ENCODE measurements around the gene RBM7. TPM values are rescaled to one million over a fixed set of nuclear protein-coding genes. Genes with fewer than 3 reads are reported as not detected.
A peak's percentile ranks its signal among the peaks of the same experiment; 100 is the strongest.

RBM7 gene
- total RNA-seq, 2 experiments from 2014 or later: 21.3 to 26.3 TPM

DNA sequence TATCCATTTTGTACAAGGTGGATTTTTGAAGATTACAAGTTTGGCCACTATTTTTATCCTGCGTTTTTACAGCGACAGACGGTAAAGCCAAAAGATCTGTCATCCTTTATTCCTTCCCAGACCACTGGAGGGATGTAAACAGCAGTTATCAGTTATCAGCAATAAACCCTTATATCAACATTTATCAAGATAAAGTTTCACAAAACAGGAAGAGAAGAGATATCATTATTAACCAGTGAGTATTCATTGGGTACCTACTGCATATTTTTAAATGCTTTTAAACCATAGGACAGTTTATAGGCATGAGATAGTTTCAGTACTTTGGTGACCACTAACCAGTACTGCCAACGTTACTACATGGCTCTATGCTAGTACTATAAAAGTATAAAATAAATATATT lies 32.9 kb downstream of the RBM7 start:
- H3K9me3 ChIP-seq (ENCODE audit: low read length): no peaks in the 10 kb centered on the region
- intact Hi-C loops (cut with micrococcal nuclease; ENCODE audit: unreplicated experiment): no loop called here
- H3K36me3 ChIP-seq (ENCODE audit: insufficient read depth, low read length): no peaks in the 10 kb centered on the region
- H2AFZ ChIP-seq (ENCODE audit: low read length): no peak overlapping the region
- CTCF ChIA-PET (ENCODE audit: unreplicated experiment): no interaction called here
- peaks cover under 1% of the 10 kb centered on the region for H3K4me1 ChIP-seq (ENCODE audit: insufficient read depth, low read length, poor library complexity, severe bottlenecking)
- H3K4me3 ChIP-seq (ENCODE audit: low read depth, low read length, poor library complexity, severe bottlenecking): no peak overlapping the region
- no TSS peak for BruUV-seq (replicated peaks)
- no peak overlapping the region for H3K4me2 ChIP-seq (ENCODE audit: low read length)
- DNase-seq (ENCODE audit: low spot score): no peak
- POLR2A ChIA-PET: no interaction called here
- no peaks in the 10 kb centered on the region for H4K20me1 ChIP-seq (ENCODE audit: insufficient read depth, low read length)
- TF ChIP-seq, protein P1, sequence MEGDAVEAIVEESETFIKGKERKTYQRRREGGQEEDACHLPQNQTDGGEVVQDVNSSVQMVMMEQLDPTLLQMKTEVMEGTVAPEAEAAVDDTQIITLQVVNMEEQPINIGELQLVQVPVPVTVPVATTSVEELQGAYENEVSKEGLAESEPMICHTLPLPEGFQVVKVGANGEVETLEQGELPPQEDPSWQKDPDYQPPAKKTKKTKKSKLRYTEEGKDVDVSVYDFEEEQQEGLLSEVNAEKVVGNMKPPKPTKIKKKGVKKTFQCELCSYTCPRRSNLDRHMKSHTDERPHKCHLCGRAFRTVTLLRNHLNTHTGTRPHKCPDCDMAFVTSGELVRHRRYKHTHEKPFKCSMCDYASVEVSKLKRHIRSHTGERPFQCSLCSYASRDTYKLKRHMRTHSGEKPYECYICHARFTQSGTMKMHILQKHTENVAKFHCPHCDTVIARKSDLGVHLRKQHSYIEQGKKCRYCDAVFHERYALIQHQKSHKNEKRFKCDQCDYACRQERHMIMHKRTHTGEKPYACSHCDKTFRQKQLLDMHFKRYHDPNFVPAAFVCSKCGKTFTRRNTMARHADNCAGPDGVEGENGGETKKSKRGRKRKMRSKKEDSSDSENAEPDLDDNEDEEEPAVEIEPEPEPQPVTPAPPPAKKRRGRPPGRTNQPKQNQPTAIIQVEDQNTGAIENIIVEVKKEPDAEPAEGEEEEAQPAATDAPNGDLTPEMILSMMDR (conservative IDR thresholded peaks at IDR 0.05; ENCODE audit: low read length): no peak
- no peak for TF ChIP-seq EZH2phosphoT487 (IDR thresholded peaks at IDR 0.05; ENCODE audit: borderline replicate concordance, low read depth, low read length)
- H3K27ac ChIP-seq (ENCODE audit: low read depth, low read length, poor library complexity, severe bottlenecking): no peak overlapping the region
- 0 out of 2 replicates have a peak, but pooled peaks cover 3% of the 10 kb centered on the region for H3K9me2 ChIP-seq (ENCODE audit: insufficient read depth, low read length)
- no peaks in the 10 kb centered on the region for H3K79me2 ChIP-seq (ENCODE audit: insufficient read depth, low read depth, low read length)

DNA sequence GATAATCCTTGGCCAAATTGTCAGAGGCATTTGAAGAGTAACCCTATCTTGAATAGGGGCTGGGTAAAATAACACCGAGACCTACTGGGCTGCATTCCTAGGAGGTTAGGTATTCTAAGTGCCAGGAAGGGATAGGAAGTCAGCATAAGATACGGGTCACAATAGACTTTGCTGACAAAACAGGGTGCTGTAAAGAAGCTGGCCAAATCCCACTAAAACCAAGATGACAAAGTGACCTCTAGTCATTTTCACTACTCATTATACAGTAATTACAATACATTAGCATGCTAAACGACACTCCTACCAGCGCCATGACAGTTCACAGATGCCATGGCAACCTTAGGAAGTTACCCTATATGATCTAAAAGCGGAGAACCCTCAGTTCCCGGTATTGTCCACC lies 37.8 kb downstream of the RBM7 start:
- ChIA-PET CTCF (ENCODE audit: unreplicated experiment) (no interaction called here), POLR2A (interaction anchor here (0.6 to 1.3 kb wide), 2 partner anchors 44 to 48 kb away, joined by 4 read pairs; no protein-coding TSS in a partner anchor)
- TF ChIP-seq, protein P1 (conservative IDR thresholded peaks at IDR 0.05; ENCODE audit: low read length): no peak
- intact Hi-C loops (cut with micrococcal nuclease; ENCODE audit: unreplicated experiment): no loop called here
- no peak for DNase-seq (ENCODE audit: low spot score)
- Histone ChIP-seq H3K9me2 (ENCODE audit: insufficient read depth, low read length) (0 out of 2 replicates have a peak, but pooled peaks cover 3% of the 10 kb centered on the region), H3K36me3 (ENCODE audit: insufficient read depth, low read length) (no peaks in the 10 kb centered on the region), H3K79me2 (ENCODE audit: insufficient read depth, low read depth, low read length) (peaks cover 16% of the 10 kb centered on the region; the same call in 1 of the 2 replicates), H3K4me1 (ENCODE audit: insufficient read depth, low read length, poor library complexity, severe bottlenecking) (peaks cover 21% of the 10 kb centered on the region), H3K4me3 (ENCODE audit: low read depth, low read length, poor library complexity, severe bottlenecking) (no peak overlapping the region), H2AFZ (ENCODE audit: low read length) (peak overlapping the region; percentile 96; the same call in 1 of the 2 replicates), H3K9me3 (ENCODE audit: low read length) (no peaks in the 10 kb centered on the region), H3K4me2 (ENCODE audit: low read length) (peak overlapping the region; percentile 62; the same call in 1 of the 2 replicates), H3K27ac (ENCODE audit: low read depth, low read length, poor library complexity, severe bottlenecking) (no peak overlapping the region), H4K20me1 (ENCODE audit: insufficient read depth, low read length) (no peaks in the 10 kb centered on the region)
- BruUV-seq (replicated peaks): no TSS peak

DNA sequence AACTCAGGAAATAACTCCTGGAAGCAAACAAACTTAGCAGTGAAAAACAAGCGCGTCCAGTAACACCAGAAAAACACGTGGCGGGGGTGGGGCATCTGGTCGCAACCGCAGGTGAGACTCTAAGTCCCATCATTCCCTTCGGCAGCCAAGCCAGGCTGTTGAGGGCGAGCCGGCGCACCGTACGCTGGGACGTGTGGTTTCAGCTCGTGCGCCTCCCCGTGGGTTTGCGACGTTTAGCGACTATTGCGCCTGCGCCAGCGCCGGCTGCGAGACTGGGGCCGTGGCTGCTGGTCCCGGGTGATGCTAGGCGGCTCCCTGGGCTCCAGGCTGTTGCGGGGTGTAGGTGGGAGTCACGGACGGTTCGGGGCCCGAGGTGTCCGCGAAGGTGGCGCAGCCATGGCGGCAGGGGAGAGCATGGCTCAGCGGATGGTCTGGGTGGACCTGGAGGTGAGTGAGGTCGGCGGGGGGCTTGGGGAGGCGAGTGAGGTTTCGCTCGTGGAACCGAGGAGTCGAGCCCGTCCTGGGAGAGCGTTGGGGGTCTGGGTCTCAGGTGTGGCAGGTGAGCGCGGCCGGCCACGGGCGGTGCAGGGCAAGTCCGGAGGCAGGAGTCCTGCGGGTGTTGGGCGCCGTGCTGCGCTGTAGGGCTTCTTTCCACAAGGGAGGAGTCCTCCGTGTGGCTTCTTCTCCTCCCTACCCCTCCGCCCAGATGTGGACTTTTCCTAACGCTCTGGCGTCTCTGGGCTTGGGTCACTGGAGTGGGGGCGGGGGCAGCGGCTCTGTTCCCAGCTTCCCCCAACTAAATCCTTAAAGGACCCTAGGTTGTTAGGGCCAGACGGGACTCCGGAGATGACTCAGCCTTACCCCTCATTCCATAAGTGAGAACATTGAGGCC lies 39.0 kb downstream of the RBM7 start, which contains the start of gene REXO2:
Gene REXO2 (plus strand): TSS at position 239 of the 892 bp plus-strand sequence. CDS start 62 bp downstream, at position 301.
- Histone ChIP-seq H3K36me3 (ENCODE audit: insufficient read depth, low read length) (peaks cover 10% of the 10 kb centered on the region), H3K9me2 (ENCODE audit: insufficient read depth, low read length) (0 out of 2 replicates have a peak, but pooled peaks cover 3% of the 10 kb centered on the region), H3K79me2 (ENCODE audit: insufficient read depth, low read depth, low read length) (peaks cover 16% of the 10 kb centered on the region; the same call in 1 of the 2 replicates), H3K9me3 (ENCODE audit: low read length) (no peaks in the 10 kb centered on the region), H3K27ac (ENCODE audit: low read depth, low read length, poor library complexity, severe bottlenecking) (no peak within 1 kb of the TSS), H3K4me3 (ENCODE audit: low read depth, low read length, poor library complexity, severe bottlenecking) (peak within 1 kb of the TSS; percentile 91), H3K4me1 (ENCODE audit: insufficient read depth, low read length, poor library complexity, severe bottlenecking) (peaks cover 21% of the 10 kb centered on the region), H2AFZ (ENCODE audit: low read length) (peak within 1 kb of the TSS; percentile 96), H3K4me2 (ENCODE audit: low read length) (peak within 1 kb of the TSS; percentile 88), H4K20me1 (ENCODE audit: insufficient read depth, low read length) (no peaks in the 10 kb centered on the region)
- ChIA-PET POLR2A (interaction anchor here (0.7 to 1.3 kb wide), 2 partner anchors 43 to 131 kb away, joined by 3 to 4 read pairs; no protein-coding TSS in a partner anchor), CTCF (ENCODE audit: unreplicated experiment) (no interaction called here)
- TF ChIP-seq, protein P1 (conservative IDR thresholded peaks at IDR 0.05; ENCODE audit: low read length): no peak
- no peak for TF ChIP-seq EZH2phosphoT487 (IDR thresholded peaks at IDR 0.05; ENCODE audit: borderline replicate concordance, low read depth, low read length)
- no TSS peak for BruUV-seq (replicated peaks)
- intact Hi-C loops (cut with micrococcal nuclease; ENCODE audit: unreplicated experiment): loop anchor here (1.0 kb wide), 1 partner anchor 39 kb away; the partner anchor contains the start of genes C11orf71 and RBM7
- peak; percentile 96 for DNase-seq (ENCODE audit: low spot score)

Measured in OCI-LY7 (cell line).